ENCODE data around the gene CSAD. TPM values are rescaled to one million over a fixed set of nuclear protein-coding genes. Genes with fewer than 3 reads are reported as not detected.

The CSAD gene
- total and polyA plus RNA-seq, 2 experiments from 2014 or later, result 3.2 to 7.1 TPM

DNA sequence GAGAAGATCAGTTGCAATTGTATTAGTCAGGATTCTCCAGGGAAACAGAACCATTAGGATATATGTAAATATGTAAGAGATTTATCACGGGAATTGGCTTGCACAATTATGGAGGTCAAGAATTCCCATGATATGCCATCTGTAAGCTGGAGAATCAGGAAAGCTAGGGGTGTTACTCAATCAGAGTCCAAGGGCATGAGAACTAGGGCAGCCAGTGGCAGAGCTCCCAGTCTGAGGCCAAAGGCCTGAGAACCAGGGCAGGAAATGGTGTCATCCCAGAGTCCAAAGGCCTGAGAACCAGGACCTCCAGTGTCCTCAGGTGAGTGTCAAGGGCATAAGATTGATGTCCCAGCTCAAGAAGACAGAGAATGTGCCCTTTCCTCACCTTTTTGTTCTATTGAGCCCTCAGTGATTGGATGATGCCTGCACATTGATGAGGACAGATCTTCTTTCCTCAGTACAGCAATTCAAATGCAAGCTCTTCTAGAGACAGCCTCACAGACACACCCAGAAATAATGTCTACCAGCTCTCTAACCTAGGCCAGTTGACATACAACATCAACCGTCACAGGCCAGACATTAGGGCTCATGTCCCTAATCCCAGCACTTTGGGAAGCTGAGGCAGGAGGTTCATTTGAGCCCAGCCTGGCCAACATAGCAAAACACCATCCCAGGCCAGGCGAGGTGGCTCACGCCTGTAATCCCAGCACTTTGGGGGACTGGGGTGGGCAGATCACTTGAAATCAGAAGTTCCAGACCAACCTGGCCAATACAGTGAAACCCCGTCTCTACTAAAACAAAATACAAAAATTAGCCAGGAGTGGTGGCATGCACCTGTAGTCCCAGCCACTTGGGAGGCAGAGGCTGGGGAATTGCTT lies 35.1 kb downstream of the CSAD start:
- DNase-seq (ENCODE audit: low spot score) (no peak), ATAC-seq (no peak)
- Histone ChIP-seq H2AFZ (no peak overlapping the region), H3K27me3 (ENCODE audit: insufficient read depth) (no peaks in the 10 kb centered on the region), H3K4me2 (no peak overlapping the region), H3K36me3 (ENCODE audit: insufficient read depth) (no peaks in the 10 kb centered on the region), H3K4me3 (no peak overlapping the region), H3K27ac (ENCODE audit: low read depth) (no peak overlapping the region), H4K20me1 (replicated peaks; ENCODE audit: insufficient read depth) (no peaks in the 10 kb centered on the region), H3K4me1 (ENCODE audit: insufficient read depth) (0 out of 2 replicates have a peak, but pooled peaks cover 2% of the 10 kb centered on the region), H3K79me2 (replicated peaks; ENCODE audit: insufficient read depth) (no peaks in the 10 kb centered on the region), H3F3A (replicated peaks; ENCODE audit: low read depth) (peaks cover 17% of the 10 kb centered on the region), H3K9me2 (ENCODE audit: insufficient read depth) (no peaks in the 10 kb centered on the region)
- H3K27me3 Mint-ChIP-seq (ENCODE audit: insufficient read depth, low read depth, poor library complexity), result peaks cover 3% of the 10 kb centered on the region
- H3K36me3 Mint-ChIP-seq (ENCODE audit: low read depth), result no peaks in the 10 kb centered on the region
- no peak overlapping the region for H3K4me3 Mint-ChIP-seq
- TF ChIP-seq, protein P1, sequence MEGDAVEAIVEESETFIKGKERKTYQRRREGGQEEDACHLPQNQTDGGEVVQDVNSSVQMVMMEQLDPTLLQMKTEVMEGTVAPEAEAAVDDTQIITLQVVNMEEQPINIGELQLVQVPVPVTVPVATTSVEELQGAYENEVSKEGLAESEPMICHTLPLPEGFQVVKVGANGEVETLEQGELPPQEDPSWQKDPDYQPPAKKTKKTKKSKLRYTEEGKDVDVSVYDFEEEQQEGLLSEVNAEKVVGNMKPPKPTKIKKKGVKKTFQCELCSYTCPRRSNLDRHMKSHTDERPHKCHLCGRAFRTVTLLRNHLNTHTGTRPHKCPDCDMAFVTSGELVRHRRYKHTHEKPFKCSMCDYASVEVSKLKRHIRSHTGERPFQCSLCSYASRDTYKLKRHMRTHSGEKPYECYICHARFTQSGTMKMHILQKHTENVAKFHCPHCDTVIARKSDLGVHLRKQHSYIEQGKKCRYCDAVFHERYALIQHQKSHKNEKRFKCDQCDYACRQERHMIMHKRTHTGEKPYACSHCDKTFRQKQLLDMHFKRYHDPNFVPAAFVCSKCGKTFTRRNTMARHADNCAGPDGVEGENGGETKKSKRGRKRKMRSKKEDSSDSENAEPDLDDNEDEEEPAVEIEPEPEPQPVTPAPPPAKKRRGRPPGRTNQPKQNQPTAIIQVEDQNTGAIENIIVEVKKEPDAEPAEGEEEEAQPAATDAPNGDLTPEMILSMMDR (conservative IDR thresholded peaks at IDR 0.05; ENCODE audit: low read depth in 2 of 2), result no peak
- TF ChIP-seq, protein P2, sequence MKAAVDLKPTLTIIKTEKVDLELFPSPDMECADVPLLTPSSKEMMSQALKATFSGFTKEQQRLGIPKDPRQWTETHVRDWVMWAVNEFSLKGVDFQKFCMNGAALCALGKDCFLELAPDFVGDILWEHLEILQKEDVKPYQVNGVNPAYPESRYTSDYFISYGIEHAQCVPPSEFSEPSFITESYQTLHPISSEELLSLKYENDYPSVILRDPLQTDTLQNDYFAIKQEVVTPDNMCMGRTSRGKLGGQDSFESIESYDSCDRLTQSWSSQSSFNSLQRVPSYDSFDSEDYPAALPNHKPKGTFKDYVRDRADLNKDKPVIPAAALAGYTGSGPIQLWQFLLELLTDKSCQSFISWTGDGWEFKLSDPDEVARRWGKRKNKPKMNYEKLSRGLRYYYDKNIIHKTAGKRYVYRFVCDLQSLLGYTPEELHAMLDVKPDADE (IDR thresholded peaks at IDR 0.05), result no peak
- TF ChIP-seq NANOG (IDR thresholded peaks at IDR 0.05; ENCODE audit: borderline replicate concordance) (no peak), EZH2phosphoT487 (IDR thresholded peaks at IDR 0.05; ENCODE audit: unreplicated experiment) (no peak), ZNF331 (CRISPR knock-in tag; IDR thresholded peaks at IDR 0.05; ENCODE audit: low read depth) (no peak), STAT1 (IDR thresholded peaks at IDR 0.05; ENCODE audit: unreplicated experiment) (no peak)
- TF ChIP-seq, protein P3, sequence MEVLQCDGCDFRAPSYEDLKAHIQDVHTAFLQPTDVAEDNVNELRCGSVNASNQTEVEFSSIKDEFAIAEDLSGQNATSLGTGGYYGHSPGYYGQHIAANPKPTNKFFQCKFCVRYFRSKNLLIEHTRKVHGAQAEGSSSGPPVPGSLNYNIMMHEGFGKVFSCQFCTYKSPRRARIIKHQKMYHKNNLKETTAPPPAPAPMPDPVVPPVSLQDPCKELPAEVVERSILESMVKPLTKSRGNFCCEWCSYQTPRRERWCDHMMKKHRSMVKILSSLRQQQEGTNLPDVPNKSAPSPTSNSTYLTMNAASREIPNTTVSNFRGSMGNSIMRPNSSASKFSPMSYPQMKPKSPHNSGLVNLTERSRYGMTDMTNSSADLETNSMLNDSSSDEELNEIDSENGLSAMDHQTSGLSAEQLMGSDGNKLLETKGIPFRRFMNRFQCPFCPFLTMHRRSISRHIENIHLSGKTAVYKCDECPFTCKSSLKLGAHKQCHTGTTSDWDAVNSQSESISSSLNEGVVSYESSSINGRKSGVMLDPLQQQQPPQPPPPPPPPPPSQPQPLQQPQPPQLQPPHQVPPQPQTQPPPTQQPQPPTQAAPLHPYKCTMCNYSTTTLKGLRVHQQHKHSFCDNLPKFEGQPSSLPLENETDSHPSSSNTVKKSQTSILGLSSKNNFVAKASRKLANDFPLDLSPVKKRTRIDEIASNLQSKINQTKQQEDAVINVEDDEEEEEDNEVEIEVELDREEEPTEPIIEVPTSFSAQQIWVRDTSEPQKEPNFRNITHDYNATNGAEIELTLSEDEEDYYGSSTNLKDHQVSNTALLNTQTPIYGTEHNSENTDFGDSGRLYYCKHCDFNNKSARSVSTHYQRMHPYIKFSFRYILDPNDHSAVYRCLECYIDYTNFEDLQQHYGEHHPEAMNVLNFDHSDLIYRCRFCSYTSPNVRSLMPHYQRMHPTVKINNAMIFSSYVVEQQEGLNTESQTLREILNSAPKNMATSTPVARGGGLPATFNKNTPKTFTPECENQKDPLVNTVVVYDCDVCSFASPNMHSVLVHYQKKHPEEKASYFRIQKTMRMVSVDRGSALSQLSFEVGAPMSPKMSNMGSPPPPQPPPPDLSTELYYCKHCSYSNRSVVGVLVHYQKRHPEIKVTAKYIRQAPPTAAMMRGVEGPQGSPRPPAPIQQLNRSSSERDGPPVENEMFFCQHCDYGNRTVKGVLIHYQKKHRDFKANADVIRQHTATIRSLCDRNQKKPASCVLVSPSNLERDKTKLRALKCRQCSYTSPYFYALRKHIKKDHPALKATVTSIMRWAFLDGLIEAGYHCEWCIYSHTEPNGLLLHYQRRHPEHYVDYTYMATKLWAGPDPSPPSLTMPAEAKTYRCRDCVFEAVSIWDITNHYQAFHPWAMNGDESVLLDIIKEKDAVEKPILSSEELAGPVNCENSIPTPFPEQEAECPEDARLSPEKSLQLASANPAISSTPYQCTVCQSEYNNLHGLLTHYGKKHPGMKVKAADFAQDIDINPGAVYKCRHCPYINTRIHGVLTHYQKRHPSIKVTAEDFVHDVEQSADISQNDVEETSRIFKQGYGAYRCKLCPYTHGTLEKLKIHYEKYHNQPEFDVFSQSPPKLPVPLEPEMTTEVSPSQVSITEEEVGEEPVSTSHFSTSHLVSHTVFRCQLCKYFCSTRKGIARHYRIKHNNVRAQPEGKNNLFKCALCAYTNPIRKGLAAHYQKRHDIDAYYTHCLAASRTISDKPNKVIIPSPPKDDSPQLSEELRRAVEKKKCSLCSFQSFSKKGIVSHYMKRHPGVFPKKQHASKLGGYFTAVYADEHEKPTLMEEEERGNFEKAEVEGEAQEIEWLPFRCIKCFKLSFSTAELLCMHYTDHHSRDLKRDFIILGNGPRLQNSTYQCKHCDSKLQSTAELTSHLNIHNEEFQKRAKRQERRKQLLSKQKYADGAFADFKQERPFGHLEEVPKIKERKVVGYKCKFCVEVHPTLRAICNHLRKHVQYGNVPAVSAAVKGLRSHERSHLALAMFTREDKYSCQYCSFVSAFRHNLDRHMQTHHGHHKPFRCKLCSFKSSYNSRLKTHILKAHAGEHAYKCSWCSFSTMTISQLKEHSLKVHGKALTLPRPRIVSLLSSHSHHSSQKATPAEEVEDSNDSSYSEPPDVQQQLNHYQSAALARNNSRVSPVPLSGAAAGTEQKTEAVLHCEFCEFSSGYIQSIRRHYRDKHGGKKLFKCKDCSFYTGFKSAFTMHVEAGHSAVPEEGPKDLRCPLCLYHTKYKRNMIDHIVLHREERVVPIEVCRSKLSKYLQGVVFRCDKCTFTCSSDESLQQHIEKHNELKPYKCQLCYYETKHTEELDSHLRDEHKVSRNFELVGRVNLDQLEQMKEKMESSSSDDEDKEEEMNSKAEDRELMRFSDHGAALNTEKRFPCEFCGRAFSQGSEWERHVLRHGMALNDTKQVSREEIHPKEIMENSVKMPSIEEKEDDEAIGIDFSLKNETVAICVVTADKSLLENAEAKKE (CRISPR knock-in tag; IDR thresholded peaks at IDR 0.05), result no peak
- TF ChIP-seq, protein P4, sequence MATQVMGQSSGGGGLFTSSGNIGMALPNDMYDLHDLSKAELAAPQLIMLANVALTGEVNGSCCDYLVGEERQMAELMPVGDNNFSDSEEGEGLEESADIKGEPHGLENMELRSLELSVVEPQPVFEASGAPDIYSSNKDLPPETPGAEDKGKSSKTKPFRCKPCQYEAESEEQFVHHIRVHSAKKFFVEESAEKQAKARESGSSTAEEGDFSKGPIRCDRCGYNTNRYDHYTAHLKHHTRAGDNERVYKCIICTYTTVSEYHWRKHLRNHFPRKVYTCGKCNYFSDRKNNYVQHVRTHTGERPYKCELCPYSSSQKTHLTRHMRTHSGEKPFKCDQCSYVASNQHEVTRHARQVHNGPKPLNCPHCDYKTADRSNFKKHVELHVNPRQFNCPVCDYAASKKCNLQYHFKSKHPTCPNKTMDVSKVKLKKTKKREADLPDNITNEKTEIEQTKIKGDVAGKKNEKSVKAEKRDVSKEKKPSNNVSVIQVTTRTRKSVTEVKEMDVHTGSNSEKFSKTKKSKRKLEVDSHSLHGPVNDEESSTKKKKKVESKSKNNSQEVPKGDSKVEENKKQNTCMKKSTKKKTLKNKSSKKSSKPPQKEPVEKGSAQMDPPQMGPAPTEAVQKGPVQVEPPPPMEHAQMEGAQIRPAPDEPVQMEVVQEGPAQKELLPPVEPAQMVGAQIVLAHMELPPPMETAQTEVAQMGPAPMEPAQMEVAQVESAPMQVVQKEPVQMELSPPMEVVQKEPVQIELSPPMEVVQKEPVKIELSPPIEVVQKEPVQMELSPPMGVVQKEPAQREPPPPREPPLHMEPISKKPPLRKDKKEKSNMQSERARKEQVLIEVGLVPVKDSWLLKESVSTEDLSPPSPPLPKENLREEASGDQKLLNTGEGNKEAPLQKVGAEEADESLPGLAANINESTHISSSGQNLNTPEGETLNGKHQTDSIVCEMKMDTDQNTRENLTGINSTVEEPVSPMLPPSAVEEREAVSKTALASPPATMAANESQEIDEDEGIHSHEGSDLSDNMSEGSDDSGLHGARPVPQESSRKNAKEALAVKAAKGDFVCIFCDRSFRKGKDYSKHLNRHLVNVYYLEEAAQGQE (IDR thresholded peaks at IDR 0.05; ENCODE audit: unreplicated experiment), result no peak
- no peak overlapping the region for H3K27ac Mint-ChIP-seq
- H3K4me1 Mint-ChIP-seq, result peaks cover 3% of the 10 kb centered on the region; the same call in 2 of the 3 replicates
- peaks cover 3% of the 10 kb centered on the region; the same call in 1 of the 3 replicates for H3K9me3 Mint-ChIP-seq
